WERI-Rb-1 (cell line): ENCODE measurements around the gene NFS1.
"Not testable (repeated sequence)": the region's sequence is repeated elsewhere in the genome, so short reads cannot be mapped to it uniquely, and the experiment has no call there.

Experiments
- DNase-seq: peaks from one replicate; pipeline ENCODE4 v3.0.0-alpha.2; 2020
- H3K27ac ChIP-seq: fragments of 250-450 bp; sonication (Bioruptor Pico); 2 replicates; pipeline ENCODE4 v1.5.1; 2020; ENCODE audit warnings: mild to moderate bottlenecking, moderate library complexity
- H3K27me3 ChIP-seq: fragments of 250-450 bp; sonication (Bioruptor Pico); 2 replicates; pipeline ENCODE4 v1.5.1; 2021; ENCODE audit warnings: mild to moderate bottlenecking, low read depth, moderate library complexity; ENCODE audit not compliant: insufficient read depth, severe bottlenecking
- H3K36me3 ChIP-seq: fragments of 250-450 bp; sonication (Bioruptor Pico); 2 replicates; pipeline ENCODE4 v1.5.1; 2020; ENCODE audit warnings: mild to moderate bottlenecking, moderate library complexity
- H3K4me3 ChIP-seq: 2 replicates; pipeline ENCODE4 v1.5.1; 2011; ENCODE audit warnings: low read depth, mild to moderate bottlenecking, control low read depth, low read length
- H3K9me3 ChIP-seq: fragments of 250-450 bp; sonication (Bioruptor Pico); 2 replicates; pipeline ENCODE4 v1.5.1; 2021; ENCODE audit warnings: mild to moderate bottlenecking, moderate library complexity; ENCODE audit not compliant: severe bottlenecking
- CTCF ChIP-seq: IDR thresholded peaks from 2 replicates; pipeline ENCODE4 v1.5.1; 2011; ENCODE audit warnings: low read depth, mild to moderate bottlenecking, control low read depth, inconsistent platforms, low read length

The NFS1 gene

GRCh38 chr20:35716330-35716729 is 17.2 kb upstream of the NFS1 start:
- Histone ChIP-seq H3K27me3 (no peaks in the 10 kb centered on the region), H3K9me3 (no peaks in the 10 kb centered on the region), H3K4me3 (no peak overlapping the region), H3K27ac (no peak overlapping the region), H3K36me3 (peaks cover 98% of the 10 kb centered on the region)
- no peak for DNase-seq
- no peak for TF ChIP-seq CTCF

- TF ChIP-seq CTCF = no peak
- no peak overlapping the region for H3K4me3 ChIP-seq
- H3K9me3 ChIP-seq = no peaks in the 10 kb centered on the region
- no peak overlapping the region for H3K27ac ChIP-seq
- no peak for DNase-seq
- H3K36me3 ChIP-seq = peaks cover 98% of the 10 kb centered on the region
- no peaks in the 10 kb centered on the region for H3K27me3 ChIP-seq
Observed at GRCh38 chr20:35715652-35716051, 16.5 kb upstream of the NFS1 start.

GRCh38 chr20:35714127-35714526 is 15.0 kb upstream of the NFS1 start:
- no peaks in the 10 kb centered on the region for H3K27me3 ChIP-seq
- no peaks in the 10 kb centered on the region for H3K9me3 ChIP-seq
- no peak for DNase-seq
- TF ChIP-seq CTCF = no peak
- H3K36me3 ChIP-seq = peaks cover 98% of the 10 kb centered on the region
- no peak overlapping the region for H3K4me3 ChIP-seq
- H3K27ac ChIP-seq = no peak overlapping the region

GRCh38 chr20:35713120-35713519 is 14.0 kb upstream of the NFS1 start:
- H3K27ac ChIP-seq, H3K9me3 ChIP-seq, H3K4me3 ChIP-seq, DNase-seq, H3K27me3 ChIP-seq: not testable (repeated sequence)
- peaks cover 98% of the 10 kb centered on the region for H3K36me3 ChIP-seq

- DNase-seq = no peak
- H3K9me3 ChIP-seq = no peaks in the 10 kb centered on the region
- no peak overlapping the region for H3K4me3 ChIP-seq
- no peak overlapping the region for H3K27ac ChIP-seq
- no peaks in the 10 kb centered on the region for H3K27me3 ChIP-seq
- no peak for TF ChIP-seq CTCF
- peaks cover 96% of the 10 kb centered on the region for H3K36me3 ChIP-seq
Observed at GRCh38 chr20:35711588-35712209, 12.5 kb upstream of the NFS1 start.

- no peak for DNase-seq
- H3K36me3 ChIP-seq = peaks cover 96% of the 10 kb centered on the region
- H3K27me3 ChIP-seq = no peaks in the 10 kb centered on the region
- no peak for TF ChIP-seq CTCF
- H3K4me3 ChIP-seq = no peak overlapping the region
- no peak overlapping the region; the same call in 1 of the 2 replicates for H3K27ac ChIP-seq
- H3K9me3 ChIP-seq = no peaks in the 10 kb centered on the region
Observed at GRCh38 chr20:35710884-35711587, 11.9 kb upstream of the NFS1 start.
